Activated CD8-positive, alpha-beta memory T cell treated with anti-CD3 and anti-CD28 coated beads, Interleukin-2, amount 50 U/mL, for 1 hour (primary cell): Measurements from ENCODE around the gene ARMC5.
A peak's percentile ranks its signal among the peaks of the same experiment; 100 is the strongest.
"Not testable (repeated sequence)": the region's sequence is repeated elsewhere in the genome, so short reads cannot be mapped to it uniquely, and the experiment has no call there.

Experiments
- DNase-seq: peaks from one replicate; pipeline ENCODE4 v3.0.0-alpha.2; 2020; ENCODE audit errors: extremely low read depth

Gene ARMC5

DNA sequence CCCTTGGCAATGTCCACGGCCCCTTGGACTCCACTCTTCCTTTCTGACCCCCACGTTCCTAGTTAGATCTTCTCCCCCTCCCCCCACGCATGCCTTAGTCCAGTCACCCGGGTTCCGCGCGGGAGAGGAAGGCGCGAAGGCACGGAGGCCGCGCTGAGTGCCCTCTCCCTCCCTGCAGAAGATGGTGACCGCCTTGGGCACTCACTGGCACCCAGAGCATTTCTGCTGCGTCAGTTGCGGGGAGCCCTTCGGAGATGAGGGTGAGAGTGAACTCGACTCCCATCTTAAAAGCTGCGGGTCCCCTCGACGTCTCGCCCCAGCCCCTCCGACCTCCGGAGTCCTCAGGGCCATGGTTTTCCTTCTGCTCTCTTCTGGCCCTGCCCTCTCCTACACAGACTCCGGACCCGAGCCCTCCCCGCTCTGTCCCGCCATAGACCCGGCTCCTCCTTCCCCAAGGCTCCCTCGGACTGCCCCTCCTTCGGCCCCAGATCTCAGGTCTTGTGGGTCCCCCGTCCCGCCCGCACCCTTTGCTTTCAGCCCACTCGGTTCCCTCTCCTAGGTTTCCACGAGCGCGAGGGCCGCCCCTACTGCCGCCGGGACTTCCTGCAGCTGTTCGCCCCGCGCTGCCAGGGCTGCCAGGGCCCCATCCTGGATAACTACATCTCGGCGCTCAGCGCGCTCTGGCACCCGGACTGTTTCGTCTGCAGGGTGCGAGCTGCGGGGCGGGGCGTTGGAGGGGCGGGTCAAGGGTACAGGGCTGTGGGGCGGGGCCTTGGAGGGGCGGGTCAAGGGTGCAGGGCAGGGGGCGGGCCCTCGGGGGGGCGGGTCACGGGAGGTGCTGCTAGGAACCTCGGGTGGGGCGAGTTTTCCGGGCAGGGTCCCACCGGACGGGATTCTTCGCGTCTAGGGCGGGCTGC, 17.3 kb downstream of the ARMC5 start:
- peak; percentile 80 for DNase-seq

- DNase-seq, result no peak
Observed at GRCh38 chr16:31477220-31478216, 18.2 kb downstream of the ARMC5 start.

DNA sequence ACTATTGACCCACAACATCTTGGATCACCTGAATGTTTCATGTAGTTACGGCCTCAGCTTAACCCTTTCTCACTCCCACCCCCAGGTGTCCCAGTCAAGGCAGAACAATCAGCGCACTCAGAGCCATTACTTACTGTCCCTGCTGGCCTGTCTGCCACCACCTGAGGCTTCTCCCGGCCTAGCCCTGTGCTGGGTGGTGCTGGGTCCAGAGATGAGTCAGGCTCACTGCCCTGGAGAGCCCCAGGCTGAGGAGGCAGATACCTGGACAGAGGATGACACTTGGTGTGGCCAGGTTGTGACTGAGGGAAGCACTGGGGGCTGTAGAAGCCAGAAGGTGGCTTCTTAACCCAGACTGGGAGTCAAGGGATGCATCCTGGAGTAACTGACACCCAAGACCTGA, 19.7 kb downstream of the ARMC5 start:
- no peak for DNase-seq

DNA sequence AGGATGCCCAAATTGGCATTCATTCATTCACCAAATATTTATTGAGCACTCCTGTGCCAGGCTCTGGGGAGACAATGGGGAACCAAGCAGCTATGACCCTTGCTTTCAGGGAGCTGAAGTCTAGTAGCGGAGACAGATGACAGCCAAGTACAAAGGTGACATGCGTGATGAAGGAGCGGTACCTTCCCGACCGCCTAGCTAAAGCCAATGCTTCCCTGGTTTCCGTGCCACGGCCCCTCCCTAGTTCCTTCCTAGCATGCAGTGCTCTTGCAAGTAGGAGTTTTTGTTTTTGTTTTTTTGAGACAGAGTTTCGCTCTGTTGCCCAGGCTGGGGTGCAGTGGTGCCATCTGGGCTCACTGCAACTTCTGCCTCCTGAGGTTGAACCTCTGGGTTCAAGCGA, 20.4 kb downstream of the ARMC5 start:
- no peak for DNase-seq

DNA sequence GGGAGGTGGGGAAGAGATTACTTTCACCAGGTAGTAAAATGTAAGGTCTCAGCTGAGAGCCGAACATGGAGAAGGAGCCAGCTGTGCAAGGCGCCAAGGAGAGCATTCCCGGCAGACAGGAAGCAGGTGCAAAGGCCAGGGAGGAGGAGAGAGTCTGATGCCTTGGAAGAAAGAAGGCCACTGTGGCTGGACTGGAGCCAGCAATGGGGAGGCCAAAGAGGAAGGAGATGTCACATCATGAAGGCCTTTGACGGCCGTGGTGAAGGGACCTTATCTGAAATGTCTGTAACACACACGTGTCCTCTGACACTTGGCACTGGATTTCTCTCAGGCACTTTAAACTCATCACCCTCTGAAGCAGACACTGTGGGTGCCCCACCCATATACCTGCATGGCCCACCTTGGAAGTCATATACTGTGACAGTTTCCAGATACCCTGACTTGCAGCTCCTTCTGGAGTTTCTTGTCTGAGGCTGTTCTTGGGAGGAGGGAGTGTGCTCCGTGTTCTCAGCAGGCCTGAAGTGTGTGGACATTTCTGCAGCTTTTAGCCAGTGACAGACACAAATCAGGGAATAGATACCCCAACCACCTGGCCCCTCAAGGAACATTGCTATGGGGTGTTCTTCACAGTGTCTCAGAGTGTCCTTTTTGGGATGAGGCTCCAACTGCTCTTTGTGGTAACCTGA, 21.7 kb downstream of the ARMC5 start:
- DNase-seq, result no peak

GRCh38 chr16:31483081-31483480, 23.8 kb downstream of the ARMC5 start, which contains the start of gene SLC5A2:
SLC5A2 (plus strand) TSS chr16:31483123; CDS start chr16:31483137, 14 bp downstream.
- DNase-seq, result no peak

DNA sequence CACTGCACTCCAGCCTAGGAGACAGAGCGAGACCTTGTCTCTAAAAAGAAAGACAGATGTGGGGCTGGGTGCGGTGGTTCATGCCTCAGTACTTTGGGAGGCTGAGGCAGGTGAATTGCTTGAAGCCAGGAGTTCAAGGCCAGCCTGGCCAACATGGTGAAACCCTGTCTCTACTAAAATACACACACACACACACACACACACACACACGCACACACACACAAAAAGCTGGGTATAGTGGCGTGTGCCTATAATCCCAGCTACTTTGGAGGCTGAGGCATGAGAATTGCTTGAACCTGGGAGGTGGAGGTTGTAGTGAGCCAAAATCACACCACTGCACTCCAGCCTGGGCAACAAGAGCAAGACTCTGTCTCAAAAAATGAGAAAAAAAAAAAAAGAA, 24.7 kb downstream of the ARMC5 start:
- not testable (repeated sequence) for DNase-seq

- no peak for DNase-seq
Observed at GRCh38 chr16:31484491-31485171, 25.3 kb downstream of the ARMC5 start.

GRCh38 chr16:31485571-31485970, 26.3 kb downstream of the ARMC5 start:
- DNase-seq, result no peak

DNA sequence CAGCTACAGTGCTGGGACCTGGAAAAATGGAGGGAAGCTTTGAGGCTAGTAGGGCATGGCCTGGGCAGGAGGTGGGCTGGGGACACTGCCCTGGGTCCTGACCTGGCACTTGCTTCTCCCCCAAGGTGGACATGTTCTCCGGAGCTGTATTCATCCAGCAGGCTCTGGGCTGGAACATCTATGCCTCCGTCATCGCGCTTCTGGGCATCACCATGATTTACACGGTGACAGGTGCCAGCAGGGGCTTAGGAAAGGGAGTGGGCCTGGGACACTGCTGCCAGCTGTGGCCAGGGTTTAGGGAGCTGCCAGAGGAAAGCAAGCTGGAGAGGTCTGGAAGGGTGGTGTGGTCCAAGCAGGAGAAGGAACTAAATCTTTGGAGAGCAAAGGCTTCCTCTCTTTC, 26.7 kb downstream of the ARMC5 start:
- no peak for DNase-seq

DNA sequence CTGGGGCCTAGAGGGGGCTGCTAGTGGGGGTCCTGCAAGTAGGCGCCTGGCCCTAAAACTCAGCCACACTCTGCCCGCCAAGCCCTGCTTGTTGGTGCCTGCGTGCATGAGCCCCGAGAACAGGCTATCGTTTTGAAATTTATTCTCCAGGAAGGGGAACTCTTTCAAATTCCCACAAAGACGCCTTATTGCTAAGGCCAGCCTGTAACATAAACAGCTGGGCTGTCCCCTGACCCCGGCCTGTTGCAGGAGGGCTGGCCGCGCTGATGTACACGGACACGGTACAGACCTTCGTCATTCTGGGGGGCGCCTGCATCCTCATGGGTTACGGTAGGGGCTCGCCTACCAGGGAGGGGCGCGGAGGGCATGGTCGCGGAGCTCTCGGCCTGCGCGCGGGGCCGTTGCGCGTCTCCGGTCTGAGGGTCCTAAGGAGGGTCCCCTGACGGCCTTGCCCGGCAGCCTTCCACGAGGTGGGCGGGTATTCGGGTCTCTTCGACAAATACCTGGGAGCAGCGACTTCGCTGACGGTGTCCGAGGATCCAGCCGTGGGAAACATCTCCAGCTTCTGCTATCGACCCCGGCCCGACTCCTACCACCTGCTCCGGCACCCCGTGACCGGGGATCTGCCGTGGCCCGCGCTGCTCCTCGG, 27.9 kb downstream of the ARMC5 start:
- DNase-seq, result no peak

- DNase-seq, result peak; percentile 49
Observed at GRCh38 chr16:31487720-31488467, 28.6 kb downstream of the ARMC5 start.

- DNase-seq, result no peak
Observed at GRCh38 chr16:31488468-31489297, 29.4 kb downstream of the ARMC5 start.

DNA sequence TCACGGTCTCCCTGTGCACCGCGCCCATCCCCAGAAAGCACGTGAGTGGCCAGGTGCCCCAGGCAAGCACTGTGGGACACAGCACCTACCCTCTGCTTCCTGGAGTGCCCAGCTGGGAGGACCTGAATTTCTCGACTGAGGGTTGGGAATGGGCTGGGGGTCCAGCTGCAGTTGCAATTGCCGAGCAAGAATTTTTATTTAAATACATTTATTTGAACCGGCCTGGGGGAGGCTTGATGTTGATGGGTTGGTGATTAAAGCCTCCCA, 29.9 kb downstream of the ARMC5 start:
- no peak for DNase-seq

- no peak for DNase-seq
Observed at GRCh38 chr16:31489616-31490584, 30.6 kb downstream of the ARMC5 start.

DNA sequence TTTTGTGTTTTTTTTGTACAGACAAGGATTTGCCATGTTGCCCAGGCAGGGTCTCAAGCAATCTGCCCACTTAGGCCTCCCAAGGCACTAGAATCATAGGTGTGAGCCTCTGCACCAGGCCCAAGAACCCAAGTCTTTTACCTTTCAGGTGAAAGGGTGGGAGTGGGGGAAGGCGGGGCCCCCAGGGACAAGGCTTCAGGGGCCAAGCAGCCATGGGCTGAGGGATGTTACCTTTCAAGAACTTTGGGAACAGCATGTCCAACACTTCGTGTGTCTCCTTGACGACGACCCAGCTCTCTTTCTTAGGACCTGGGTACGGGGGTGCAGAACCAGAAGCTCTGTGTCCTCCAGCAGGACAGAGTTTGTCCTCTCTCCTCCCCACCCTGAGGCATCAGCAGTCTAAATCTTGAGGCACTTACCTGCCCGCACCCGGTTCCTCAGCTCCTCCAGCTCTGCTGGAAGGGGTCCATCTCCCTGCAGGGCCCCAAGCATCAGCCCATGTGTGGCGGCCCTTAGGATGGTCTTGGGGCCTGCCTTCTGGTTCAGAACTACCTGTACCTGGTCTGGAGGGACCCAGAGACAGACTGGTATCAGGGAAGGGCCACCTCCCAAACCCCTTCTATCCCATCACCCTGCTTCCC, 32.6 kb downstream of the ARMC5 start:
- no peak for DNase-seq

GRCh38 chr16:31493506-31494125, 34.3 kb downstream of the ARMC5 start:
- no peak for DNase-seq
